ENCODE results near the gene ULK3. TPM values are rescaled to one million over a fixed set of nuclear protein-coding genes. Genes with fewer than 3 reads are reported as not detected.

Gene ULK3
- total RNA-seq, 6 experiments from 2014 or later: 19.7 to 25.1 (median 22.1) TPM

- TF ChIP-seq CTCF (IDR thresholded peaks at IDR 0.05) (peak; percentile 67 to 81 (median 78)), POLR2A (IDR thresholded peaks at IDR 0.05) (no peak)
- ATAC-seq (peak; percentile 66 to 78 (median 75)), DNase-seq (peak; percentile 62 to 72 (median 67))
- no peaks in the 10 kb centered on the region for H3K27me3 ChIP-seq
- 13% methylated on average over 3 of the region's 5 CpGs for WGBS (ENCODE audit: insufficient coverage, low coverage, low lambda C conversion rate, missing lambda C conversion rate)
- H3K27ac ChIP-seq: no peak overlapping the region
- no peaks in the 10 kb centered on the region for H3K4me1 ChIP-seq
- no peaks in the 10 kb centered on the region for H3K9me3 ChIP-seq
- H3K4me3 ChIP-seq: no peak overlapping the region
- H3K36me3 ChIP-seq: peaks cover 0 to 15% (median 0%) of the 10 kb centered on the region in 4 donors
- intact Hi-C loops (cut with DNase I): no loop called here
These were observed 7.6 kb downstream of the ULK3 start for GRCh38 chr15:74835312-74835823.

- ATAC-seq (no peak), DNase-seq (no peak)
- Histone ChIP-seq H3K9me3 (no peaks in the 10 kb centered on the region), H3K27me3 (no peaks in the 10 kb centered on the region), H3K27ac (no peak overlapping the region), H3K4me1 (no peaks in the 10 kb centered on the region), H3K4me3 (no peak overlapping the region), H3K36me3 (peaks cover 0 to 13% (median 0%) of the 10 kb centered on the region in 4 donors)
- 33% methylated on average over 1 of the region's 12 CpGs for WGBS (ENCODE audit: insufficient coverage, low coverage, low lambda C conversion rate, missing lambda C conversion rate)
- intact Hi-C loops (cut with DNase I): no loop called here
- TF ChIP-seq CTCF (IDR thresholded peaks at IDR 0.05) (no peak), POLR2A (IDR thresholded peaks at IDR 0.05) (no peak)
These were observed 9.4 kb downstream of the ULK3 start for GRCh38 chr15:74833376-74834107.

GRCh38 chr15:74832826-74833225, 10.1 kb downstream of the ULK3 start:
- WGBS (ENCODE audit: insufficient coverage, low coverage, low lambda C conversion rate, missing lambda C conversion rate): 60% methylated on average over 2 of the region's 4 CpGs
- TF ChIP-seq CTCF (IDR thresholded peaks at IDR 0.05) (no peak), POLR2A (IDR thresholded peaks at IDR 0.05) (no peak)
- no peaks in the 10 kb centered on the region for H3K4me1 ChIP-seq
- no peak overlapping the region for H3K4me3 ChIP-seq
- DNase-seq (no peak), ATAC-seq (no peak)
- H3K36me3 ChIP-seq: peaks cover 0 to 10% (median 0%) of the 10 kb centered on the region in 4 donors
- intact Hi-C loops (cut with DNase I): no loop called here
- H3K9me3 ChIP-seq: no peaks in the 10 kb centered on the region
- H3K27ac ChIP-seq: no peak overlapping the region
- no peaks in the 10 kb centered on the region for H3K27me3 ChIP-seq

GRCh38 chr15:74831813-74832495, 11.0 kb downstream of the ULK3 start:
- TF ChIP-seq POLR2A (IDR thresholded peaks at IDR 0.05) (no peak), CTCF (IDR thresholded peaks at IDR 0.05) (no peak)
- WGBS (ENCODE audit: insufficient coverage, low coverage, low lambda C conversion rate, missing lambda C conversion rate): 49% methylated on average over 4 of the region's 15 CpGs
- Histone ChIP-seq H3K36me3 (peaks cover 0 to 9% (median 0%) of the 10 kb centered on the region in 4 donors), H3K27me3 (peaks cover 0 to 2% of the 10 kb centered on the region in 2 donors), H3K9me3 (no peaks in the 10 kb centered on the region), H3K4me3 (no peak overlapping the region), H3K27ac (no peak overlapping the region), H3K4me1 (no peaks in the 10 kb centered on the region)
- ATAC-seq: peak in 1 of 4 donors; percentile 25
- no peak for DNase-seq
- intact Hi-C loops (cut with DNase I): no loop called here
